ENCODE results near the gene LPAR5.

Gene LPAR5

DNA sequence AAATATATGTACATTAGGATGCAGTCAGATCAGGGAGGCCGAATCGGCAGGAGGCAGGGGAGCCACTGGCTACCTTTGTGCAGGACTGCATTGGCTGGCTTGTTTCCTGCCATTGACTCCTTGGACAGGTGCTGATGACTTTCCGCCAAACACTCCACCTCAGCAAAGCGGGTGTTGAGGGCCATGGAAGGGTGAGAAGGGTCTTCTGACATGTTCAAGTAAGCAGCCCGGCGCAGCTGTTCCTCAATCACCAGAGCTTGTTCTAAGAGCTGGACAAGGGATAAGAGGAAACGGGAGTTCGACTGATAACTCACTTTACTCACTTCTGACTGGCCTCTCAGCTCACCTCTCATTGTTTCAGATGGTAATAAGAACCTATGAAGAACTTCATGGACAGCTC lies 62.8 kb downstream of the LPAR5 start:
- H3K4me3 Mint-ChIP-seq = no peak overlapping the region
- H3K27ac Mint-ChIP-seq = no peak overlapping the region
- H3K4me1 Mint-ChIP-seq = peaks cover 22 to 32% of the 10 kb centered on the region in 2 donors
- ATAC-seq (replicated peaks) (no peak), DNase-seq (no peak)
- H3K9me3 Mint-ChIP-seq = no peaks in the 10 kb centered on the region
- peaks cover 45 to 61% of the 10 kb centered on the region in 2 donors for H3K36me3 Mint-ChIP-seq
- no peaks in the 10 kb centered on the region for H3K27me3 Mint-ChIP-seq

DNA sequence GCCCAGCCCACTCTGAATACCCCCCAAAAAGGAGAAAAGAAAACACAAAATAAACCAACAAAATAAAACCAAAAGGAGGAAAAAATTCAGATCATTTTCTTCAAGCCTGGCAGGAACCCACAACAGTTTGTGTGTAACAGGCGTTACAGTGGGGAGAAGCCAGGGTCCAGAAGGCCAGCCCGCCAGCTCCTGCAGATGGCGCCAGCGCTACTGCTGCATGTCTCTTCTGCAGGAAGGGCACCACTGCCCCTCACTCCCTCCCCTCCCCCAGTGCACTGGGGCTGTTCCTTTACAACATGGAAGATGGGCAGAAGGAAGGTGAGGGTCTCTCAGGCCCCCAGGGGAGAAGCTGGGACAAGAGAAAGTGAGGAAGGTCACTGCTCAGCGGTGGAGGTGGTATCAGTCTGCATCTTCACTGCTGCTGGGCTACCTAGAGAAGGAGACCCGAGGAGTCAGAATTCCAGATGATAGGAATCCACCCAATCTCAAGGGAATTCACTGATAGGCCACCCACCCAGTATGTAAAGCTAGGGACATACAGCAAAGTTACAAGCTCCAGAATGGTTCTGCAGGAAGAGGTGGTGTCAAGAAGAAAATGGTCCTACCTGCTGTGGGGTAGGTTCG lies 65.4 kb downstream of the LPAR5 start:
- H3K4me1 Mint-ChIP-seq = peaks cover 31 to 47% of the 10 kb centered on the region in 2 donors
- H3K9me3 Mint-ChIP-seq = no peaks in the 10 kb centered on the region
- peak in 1 of 2 donors; percentile 31 for ATAC-seq (replicated peaks)
- H3K27me3 Mint-ChIP-seq = no peaks in the 10 kb centered on the region
- peak overlapping the region; percentile 26 to 60 for H3K4me3 Mint-ChIP-seq
- peak; percentile 28 for DNase-seq
- H3K27ac Mint-ChIP-seq = peak overlapping the region; percentile 71
- peaks cover 42 to 61% of the 10 kb centered on the region in 2 donors for H3K36me3 Mint-ChIP-seq

DNA sequence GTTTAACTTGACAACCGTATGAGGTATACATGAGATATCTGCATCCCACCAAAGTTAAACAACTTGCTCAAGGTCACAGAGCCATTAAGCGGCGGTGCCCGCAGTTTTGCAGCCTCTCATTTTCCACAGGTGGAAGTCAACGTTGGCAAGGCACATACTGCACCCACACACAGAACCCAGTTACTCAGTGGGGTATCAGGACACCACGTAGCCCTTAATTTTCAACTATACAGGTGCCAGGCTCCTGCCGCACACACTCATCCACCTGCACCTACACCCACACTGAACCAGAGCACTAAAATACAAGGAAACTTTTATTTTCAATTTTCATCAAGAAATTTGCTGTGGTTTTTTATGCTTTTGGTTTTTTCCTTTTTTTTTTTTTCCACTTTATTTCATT lies 66.0 kb downstream of the LPAR5 start:
- Mint-ChIP-seq H3K36me3 (peaks cover 41 to 61% of the 10 kb centered on the region in 2 donors), H3K27me3 (no peaks in the 10 kb centered on the region), H3K4me1 (peaks cover 31 to 47% of the 10 kb centered on the region in 2 donors), H3K9me3 (no peaks in the 10 kb centered on the region), H3K4me3 (peak overlapping the region; percentile 26 to 62), H3K27ac (peak overlapping the region; percentile 71)
- ATAC-seq (replicated peaks) (no peak), DNase-seq (no peak)

DNA sequence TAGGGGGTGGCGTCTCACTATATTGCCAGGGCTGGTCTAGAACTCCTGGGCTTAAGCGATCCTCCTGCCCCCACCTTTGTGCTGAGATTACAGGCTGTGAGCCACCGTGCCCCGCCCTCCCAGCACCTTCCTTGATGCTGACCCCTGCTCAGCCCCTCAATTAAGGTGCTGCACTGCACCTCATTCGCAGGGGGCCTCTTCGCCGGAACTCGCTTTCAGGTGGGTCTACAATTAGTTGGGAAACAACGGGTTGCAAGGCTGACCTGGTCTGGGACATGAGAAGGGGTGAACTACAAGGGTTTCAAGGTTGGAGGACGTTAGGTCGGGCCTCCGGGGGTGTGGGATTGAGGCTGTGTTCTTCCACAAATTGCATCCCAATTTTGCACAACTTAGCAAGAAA lies 66.4 kb downstream of the LPAR5 start:
- ATAC-seq (replicated peaks) (no peak), DNase-seq (no peak)
- Mint-ChIP-seq H3K4me1 (peaks cover 31 to 47% of the 10 kb centered on the region in 2 donors), H3K27me3 (no peaks in the 10 kb centered on the region), H3K4me3 (peak overlapping the region; percentile 62 to 97), H3K36me3 (peaks cover 41 to 62% of the 10 kb centered on the region in 2 donors), H3K27ac (peak overlapping the region; percentile 71), H3K9me3 (no peaks in the 10 kb centered on the region)
